H9 (cell line): Measurements from ENCODE around the gene SMCO4. TPM values are rescaled to one million over a fixed set of nuclear protein-coding genes. Genes with fewer than 3 reads are reported as not detected.

Source experiments
- DNase-seq: peaks from one replicate; pipeline ENCODE4 v3.0.0-alpha.2; 2017
- H2AFZ ChIP-seq: one replicate; pipeline ENCODE4 v1.6.1; 2013; ENCODE audit warnings: mild to moderate bottlenecking, low read length, control low read depth, moderate library complexity
- H2AK5ac ChIP-seq: 2 replicates; pipeline ENCODE4 v1.6.1; 2013; ENCODE audit warnings: low read length, control low read depth, mixed read lengths; ENCODE audit not compliant: insufficient read length
- H2BK120ac ChIP-seq: one replicate; pipeline ENCODE4 v1.6.1; 2013; ENCODE audit warnings: low read depth, mild to moderate bottlenecking, low read length, control low read depth, inconsistent platforms; ENCODE audit not compliant: poor library complexity, severe bottlenecking
- H2BK12ac ChIP-seq: 2 replicates; pipeline ENCODE4 v1.6.1; 2013; ENCODE audit warnings: low read length, control low read depth, mixed read lengths, low read depth; ENCODE audit not compliant: insufficient read length
- H2BK15ac ChIP-seq: 2 replicates; pipeline ENCODE4 v1.6.1; 2013; ENCODE audit warnings: low read depth, low read length, control low read depth
- H2BK20ac ChIP-seq: one replicate; pipeline ENCODE4 v1.6.1; 2013; ENCODE audit warnings: low read depth, mild to moderate bottlenecking, low read length, control low read depth, inconsistent platforms; ENCODE audit not compliant: poor library complexity, severe bottlenecking
- H2BK5ac ChIP-seq: 2 replicates; pipeline ENCODE4 v1.6.1; 2013; ENCODE audit warnings: low read length, control low read depth, mixed read lengths; ENCODE audit not compliant: insufficient read length
- H3K14ac ChIP-seq: 2 replicates; pipeline ENCODE4 v1.6.1; 2013; ENCODE audit warnings: low read length, control low read depth; ENCODE audit not compliant: insufficient read depth
- H3K18ac ChIP-seq: 2 replicates; pipeline ENCODE4 v1.6.1; 2013; ENCODE audit warnings: low read depth, mild to moderate bottlenecking, mixed read lengths, low read length, control low read depth; ENCODE audit not compliant: insufficient read length
- H3K23ac ChIP-seq: 2 replicates; pipeline ENCODE4 v1.6.1; 2013; ENCODE audit warnings: low read length, control low read depth, mixed read lengths, low read depth; ENCODE audit not compliant: insufficient read length
- H3K23me2 ChIP-seq: 2 replicates; pipeline ENCODE4 v1.6.1; 2013; ENCODE audit warnings: low read depth, mild to moderate bottlenecking, mixed read lengths, low read length, control low read depth; ENCODE audit not compliant: insufficient read length, poor library complexity, severe bottlenecking
- H3K27ac ChIP-seq: 2 replicates; pipeline ENCODE4 v1.5.1; 2013; ENCODE audit warnings: low read length, control low read depth, mixed read lengths, low read depth; ENCODE audit not compliant: insufficient read length
- H3K27me3 ChIP-seq: 2 replicates; pipeline ENCODE4 v1.6.1; 2013; ENCODE audit warnings: low read length, control low read depth, inconsistent platforms; ENCODE audit not compliant: insufficient read depth
- H3K4ac ChIP-seq: 2 replicates; pipeline ENCODE4 v1.6.1; 2013; ENCODE audit warnings: low read depth, mild to moderate bottlenecking, control low read depth, inconsistent platforms, low read length, moderate library complexity
- H3K4me1 ChIP-seq: 2 replicates; pipeline ENCODE4 v1.6.1; 2013; ENCODE audit warnings: low read length, control low read depth, inconsistent platforms; ENCODE audit not compliant: insufficient read depth
- H3K4me2 ChIP-seq: 2 replicates; pipeline ENCODE4 v1.6.1; 2013; ENCODE audit warnings: low read length, control low read depth, mixed read lengths; ENCODE audit not compliant: insufficient read length, insufficient read depth
- H3K56ac ChIP-seq: 2 replicates; pipeline ENCODE4 v1.6.1; 2013; ENCODE audit warnings: low read depth, mild to moderate bottlenecking, mixed read lengths, low read length, control low read depth; ENCODE audit not compliant: insufficient read length
- H3K79me1 ChIP-seq: 2 replicates; pipeline ENCODE4 v1.6.1; 2013; ENCODE audit warnings: low read depth, mild to moderate bottlenecking, moderate library complexity, low read length, control low read depth, inconsistent platforms; ENCODE audit not compliant: insufficient read depth, poor library complexity, severe bottlenecking
- H3K79me2 ChIP-seq: 2 replicates; pipeline ENCODE4 v1.6.1; 2013; ENCODE audit warnings: low read length, control low read depth, inconsistent platforms; ENCODE audit not compliant: insufficient read depth
- H3K9ac ChIP-seq: 2 replicates; pipeline ENCODE4 v1.6.1; 2013; ENCODE audit warnings: low read length, control low read depth, mixed read lengths; ENCODE audit not compliant: insufficient read length; ENCODE audit errors: extremely low read depth
- H3K9me3 ChIP-seq: one replicate; pipeline ENCODE4 v1.6.1; 2013; ENCODE audit warnings: low read depth, low read length, inconsistent platforms; ENCODE audit not compliant: control insufficient read depth
- H3T11ph ChIP-seq: one replicate; pipeline ENCODE4 v1.6.1; 2013; ENCODE audit warnings: mild to moderate bottlenecking, low read length, control low read depth, inconsistent platforms
- H4K20me1 ChIP-seq: one replicate; pipeline ENCODE4 v1.6.1; 2013; ENCODE audit not compliant: control insufficient read depth, insufficient read length, insufficient read depth
- H4K5ac ChIP-seq: 2 replicates; pipeline ENCODE4 v1.6.1; 2013; ENCODE audit warnings: low read depth, mild to moderate bottlenecking, mixed read lengths, low read length, control low read depth; ENCODE audit not compliant: insufficient read length
- H4K8ac ChIP-seq: replicated peaks from 2 replicates; pipeline ENCODE4 v1.6.1; 2013; ENCODE audit warnings: low read length, control low read depth, mixed read lengths, low read depth; ENCODE audit not compliant: insufficient read length
- H4K91ac ChIP-seq: 2 replicates; pipeline ENCODE4 v1.6.1; 2013; ENCODE audit warnings: low read depth, mild to moderate bottlenecking, moderate library complexity, mixed read lengths, low read length, control low read depth; ENCODE audit not compliant: insufficient read length
- H3K27ac Mint-ChIP-seq, 3 experiments: 2 replicates in 2 of 3; 3 replicates in 1 of 3; pipeline ENCODE4 v1.8.0; 2020 to 2021; ENCODE audit warnings: mixed read lengths in 3 of 3, mild to moderate bottlenecking in 1 of 3, moderate library complexity in 1 of 3
- H3K27me3 Mint-ChIP-seq: 2 replicates; pipeline ENCODE4 v1.8.0; 2021; ENCODE audit warnings: low read depth, mild to moderate bottlenecking, moderate library complexity, mixed read lengths
- H3K36me3 Mint-ChIP-seq, 3 experiments: 2 replicates in 2 of 3; 3 replicates in 1 of 3; pipeline ENCODE4 v1.8.0; 2020 to 2021; ENCODE audit warnings: low read depth in 3 of 3, mixed read lengths in 3 of 3; ENCODE audit not compliant: insufficient read depth in 1 of 3
- H3K4me1 Mint-ChIP-seq, 2 experiments: 2 replicates each; pipeline ENCODE4 v1.8.0; 2020; ENCODE audit warnings: mixed read lengths in 2 of 2
- H3K4me3 Mint-ChIP-seq, 2 experiments: 2 replicates in 1 of 2; 3 replicates in 1 of 2; pipeline ENCODE4 v1.8.0; 2020 to 2021; ENCODE audit warnings: mild to moderate bottlenecking in 2 of 2, mixed read lengths in 2 of 2, moderate library complexity in 1 of 2
- H3K9me3 Mint-ChIP-seq, 2 experiments: 2 replicates in 1 of 2; 3 replicates in 1 of 2; pipeline ENCODE4 v1.8.0; 2020; ENCODE audit warnings: mild to moderate bottlenecking in 2 of 2, mixed read lengths in 2 of 2, moderate library complexity in 1 of 2
- WGBS: extraction: QIAGEN DNeasy Blood & Tissue Kit; methylation state at CpG from one replicate; pipeline ENCODE4 v1.1.7; 2013; ENCODE audit warnings: missing lambda C conversion rate, low lambda C conversion rate, mixed read lengths; ENCODE audit not compliant: insufficient read length; ENCODE audit errors: extremely low coverage; 5-methylcytosine and 5-hydroxymethylcytosine counted together
- total RNA-seq: library from RNA; stranded (reverse); gene quantifications from 2 replicates; pipeline ENCODE4 v1.2.1, GENCODE V29; 2021
- TF ChIP-seq, protein P1 (sequence below): fragments of 200-600 bp; sonication (generic); conservative IDR thresholded peaks from 3 replicates; pipeline ENCODE4 v1.8.0; 2021; ENCODE audit warnings: antibody characterized with exemption, mild to moderate bottlenecking

Gene SMCO4
- total RNA-seq, 1 experiment from 2014 or later = 35.6 TPM

DNA sequence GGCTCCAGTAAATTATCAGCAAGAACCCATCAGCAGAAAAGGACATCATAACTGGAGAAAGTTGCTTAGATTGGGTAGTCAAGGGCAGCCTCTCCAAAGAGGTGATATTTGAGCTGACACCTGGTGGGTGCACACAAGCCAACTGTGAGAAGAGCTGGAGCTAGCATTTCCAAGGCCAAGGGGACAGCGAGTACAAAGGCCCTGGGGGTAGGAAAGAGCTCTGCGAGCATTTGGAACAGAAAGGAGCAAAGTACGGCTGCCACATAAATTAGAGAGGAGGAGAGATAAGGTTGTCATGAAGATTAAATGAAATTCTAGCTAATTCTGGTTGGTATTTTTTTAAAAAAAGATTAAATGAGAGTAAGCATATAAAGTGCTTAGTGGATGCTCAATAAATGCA, 21.7 kb upstream of the SMCO4 start:
- Histone ChIP-seq H2BK5ac (no peak overlapping the region), H3K14ac (no peak overlapping the region), H3K4me2 (no peak overlapping the region), H2BK20ac (no peak overlapping the region), H3K23me2 (no peaks in the 10 kb centered on the region), H2BK12ac (no peak overlapping the region), H3K9ac (no peak overlapping the region), H3T11ph (no peak overlapping the region), H3K23ac (no peak overlapping the region), H4K20me1 (no peaks in the 10 kb centered on the region), H3K4me1 (peaks cover 3% of the 10 kb centered on the region; the same call in 1 of the 2 replicates), H4K8ac (no peak overlapping the region), H4K91ac (no peak overlapping the region), H3K79me1 (no peaks in the 10 kb centered on the region), H3K27me3 (no peaks in the 10 kb centered on the region), H3K9me3 (no peaks in the 10 kb centered on the region), H4K5ac (no peak overlapping the region), H2AFZ (no peak overlapping the region), H2BK15ac (no peak overlapping the region), H3K56ac (no peak overlapping the region), H2AK5ac (no peak overlapping the region), H2BK120ac (no peak overlapping the region), H3K79me2 (no peaks in the 10 kb centered on the region), H3K27ac (no peak overlapping the region), H3K4ac (no peak overlapping the region), H3K18ac (no peak overlapping the region)
- no peak for DNase-seq
- no peak overlapping the region for H3K4me3 Mint-ChIP-seq
- TF ChIP-seq, protein P1, sequence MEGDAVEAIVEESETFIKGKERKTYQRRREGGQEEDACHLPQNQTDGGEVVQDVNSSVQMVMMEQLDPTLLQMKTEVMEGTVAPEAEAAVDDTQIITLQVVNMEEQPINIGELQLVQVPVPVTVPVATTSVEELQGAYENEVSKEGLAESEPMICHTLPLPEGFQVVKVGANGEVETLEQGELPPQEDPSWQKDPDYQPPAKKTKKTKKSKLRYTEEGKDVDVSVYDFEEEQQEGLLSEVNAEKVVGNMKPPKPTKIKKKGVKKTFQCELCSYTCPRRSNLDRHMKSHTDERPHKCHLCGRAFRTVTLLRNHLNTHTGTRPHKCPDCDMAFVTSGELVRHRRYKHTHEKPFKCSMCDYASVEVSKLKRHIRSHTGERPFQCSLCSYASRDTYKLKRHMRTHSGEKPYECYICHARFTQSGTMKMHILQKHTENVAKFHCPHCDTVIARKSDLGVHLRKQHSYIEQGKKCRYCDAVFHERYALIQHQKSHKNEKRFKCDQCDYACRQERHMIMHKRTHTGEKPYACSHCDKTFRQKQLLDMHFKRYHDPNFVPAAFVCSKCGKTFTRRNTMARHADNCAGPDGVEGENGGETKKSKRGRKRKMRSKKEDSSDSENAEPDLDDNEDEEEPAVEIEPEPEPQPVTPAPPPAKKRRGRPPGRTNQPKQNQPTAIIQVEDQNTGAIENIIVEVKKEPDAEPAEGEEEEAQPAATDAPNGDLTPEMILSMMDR = no peak
- no peaks in the 10 kb centered on the region for H3K36me3 Mint-ChIP-seq
- H3K4me1 Mint-ChIP-seq = peaks cover 10 to 11% of the 10 kb centered on the region in 2 experiments
- peak overlapping the region in 1 of 3 experiments; percentile 42; a peak in 1 of 7 replicates for H3K27ac Mint-ChIP-seq
- H3K9me3 Mint-ChIP-seq = no peaks in the 10 kb centered on the region
- H3K27me3 Mint-ChIP-seq = no peaks in the 10 kb centered on the region
- no CpG with 5 or more reads among the region's 3 CpGs for WGBS
